HG02981 (cell line): Measurements from ENCODE around the gene RBM47.
"Not testable (repeated sequence)": the region's sequence is repeated elsewhere in the genome, so short reads cannot be mapped to it uniquely, and the experiment has no call there.

Experiments used
- ATAC-seq: cut with Tn5 transposase; IDR thresholded peaks from one replicate; pipeline ENCODE4 v1.9.1; 2021; ENCODE audit warnings: mild to moderate bottlenecking, moderate library complexity; ENCODE audit not compliant: unreplicated experiment

The RBM47 gene

GRCh38 chr4:40544221-40544620 lies 85.4 kb downstream of the RBM47 start:
- no peak for ATAC-seq

GRCh38 chr4:40540800-40541199 lies 88.9 kb downstream of the RBM47 start:
- ATAC-seq: no peak

- ATAC-seq: no peak
Measured at GRCh38 chr4:40536032-40536431, 93.6 kb downstream of the RBM47 start.

- ATAC-seq: no peak
Measured at GRCh38 chr4:40531636-40532023, 98.0 kb downstream of the RBM47 start.

GRCh38 chr4:40530961-40531635 lies 98.6 kb downstream of the RBM47 start:
- no peak for ATAC-seq

GRCh38 chr4:40526741-40527140 lies 102.9 kb downstream of the RBM47 start:
- no peak for ATAC-seq

GRCh38 chr4:40525752-40526598 lies 103.7 kb downstream of the RBM47 start:
- ATAC-seq: no peak

- ATAC-seq: no peak
Measured at GRCh38 chr4:40524366-40525041, 105.2 kb downstream of the RBM47 start.

- no peak for ATAC-seq
Measured at GRCh38 chr4:40523581-40523980, 106.1 kb downstream of the RBM47 start.

- ATAC-seq: no peak
Measured at GRCh38 chr4:40521957-40522356, 107.7 kb downstream of the RBM47 start.

- ATAC-seq: no peak
Measured at GRCh38 chr4:40520533-40520932, 109.1 kb downstream of the RBM47 start.

- not testable (repeated sequence) for ATAC-seq
Measured at GRCh38 chr4:40517081-40517480, 112.6 kb downstream of the RBM47 start.

GRCh38 chr4:40516651-40517050 lies 113.0 kb downstream of the RBM47 start:
- ATAC-seq: peak; percentile 28

GRCh38 chr4:40515398-40516293 lies 114.0 kb downstream of the RBM47 start:
- ATAC-seq: peak; percentile 87

- no peak for ATAC-seq
Measured at GRCh38 chr4:40515037-40515397, 114.6 kb downstream of the RBM47 start.

GRCh38 chr4:40514497-40514951 lies 115.1 kb downstream of the RBM47 start:
- ATAC-seq: no peak

GRCh38 chr4:40511036-40511614 lies 118.5 kb downstream of the RBM47 start:
- ATAC-seq: no peak

- no peak for ATAC-seq
Measured at GRCh38 chr4:40507977-40508376, 121.7 kb downstream of the RBM47 start.

GRCh38 chr4:40506492-40506891 lies 123.2 kb downstream of the RBM47 start:
- no peak for ATAC-seq

GRCh38 chr4:40506066-40506465 lies 123.6 kb downstream of the RBM47 start:
- ATAC-seq: no peak
